HepG2 (cell line): ENCODE data around the gene CEP83. TPM values are rescaled to one million over a fixed set of nuclear protein-coding genes. Genes with fewer than 3 reads are reported as not detected.
A peak's percentile ranks its signal among the peaks of the same experiment; 100 is the strongest.

ENCODE experiments used
- IRF1 ChIP-seq: sonication (generic); formaldehyde crosslinking; IDR thresholded peaks from 2 replicates; pipeline ENCODE4 v1.4.0; 2020; ENCODE audit warnings: low read depth, mild to moderate bottlenecking, missing genetic modification reagents
- KDM1A ChIP-seq: IDR thresholded peaks from 2 replicates; pipeline ENCODE4 v1.6.1; 2016; ENCODE audit warnings: missing compliant biosample characterization
- MED13 ChIP-seq: sonication (generic); formaldehyde crosslinking; IDR thresholded peaks from 2 replicates; pipeline ENCODE4 v1.5.0; 2020; ENCODE audit warnings: missing genetic modification reagents
- MTF1 ChIP-seq: sonication (generic); formaldehyde crosslinking; IDR thresholded peaks from 2 replicates; pipeline ENCODE4 v1.5.0; 2020; ENCODE audit warnings: missing genetic modification reagents
- MYNN ChIP-seq: sonication (generic); formaldehyde crosslinking; IDR thresholded peaks from 2 replicates; pipeline ENCODE4 v1.4.0; 2020; ENCODE audit warnings: mild to moderate bottlenecking, low read depth, missing genetic modification reagents
- POGZ ChIP-seq: sonication (generic); formaldehyde crosslinking; IDR thresholded peaks from 2 replicates; pipeline ENCODE4 v1.4.0; 2020; ENCODE audit warnings: mild to moderate bottlenecking, missing genetic modification reagents
- SALL1 ChIP-seq: sonication (generic); formaldehyde crosslinking; IDR thresholded peaks from 2 replicates; pipeline ENCODE4 v1.8.0; 2022; ENCODE audit warnings: mild to moderate bottlenecking, missing genetic modification reagents
- SP5 ChIP-seq: IDR thresholded peaks from 2 replicates; pipeline ENCODE4 v1.6.1; 2016; ENCODE audit warnings: low read depth, borderline replicate concordance
- TBL1XR1 ChIP-seq: fragments of 150-350 bp; IDR thresholded peaks from 2 replicates; pipeline ENCODE4 v1.6.1; 2014; ENCODE audit warnings: borderline replicate concordance, low read length; ENCODE audit not compliant: partially characterized antibody
- USF2 ChIP-seq, 2 experiments: sonication (generic) in 1 of 2; formaldehyde crosslinking in 1 of 2; IDR thresholded peaks; 2 replicates each; pipeline versions ENCODE4 v1.5.1 to v1.6.1; 2011 to 2020; ENCODE audit warnings: borderline replicate concordance in 1 of 2, low read depth in 1 of 2, low read length in 1 of 2, mild to moderate bottlenecking in 1 of 2, missing genetic modification reagents in 1 of 2, moderate library complexity in 1 of 2
- ZFY ChIP-seq: sonication (generic); formaldehyde crosslinking; IDR thresholded peaks from 2 replicates; pipeline ENCODE4 v1.4.0; 2020; ENCODE audit warnings: missing genetic modification reagents
- ZNF180 ChIP-seq: sonication (generic); formaldehyde crosslinking; IDR thresholded peaks from 2 replicates; pipeline ENCODE4 v1.4.0; 2020; ENCODE audit warnings: low read depth, missing genetic modification reagents, borderline replicate concordance
- ZNF644 ChIP-seq: IDR thresholded peaks from 2 replicates; pipeline ENCODE4 v1.6.1; 2016; ENCODE audit warnings: low read depth
- ZNF850 ChIP-seq: sonication (generic); formaldehyde crosslinking; conservative IDR thresholded peaks from 2 replicates; pipeline ENCODE4 v1.9.0; 2021; ENCODE audit warnings: mild to moderate bottlenecking, missing genetic modification reagents
- ZZZ3 ChIP-seq: sonication (generic); formaldehyde crosslinking; IDR thresholded peaks from 2 replicates; pipeline ENCODE4 v1.4.0; 2020; ENCODE audit warnings: missing genetic modification reagents, mild to moderate bottlenecking, borderline replicate concordance
- polyA plus RNA-seq, 8 experiments: library from polyadenylated mRNA; depleted of rRNA in 3 of 8; stranded (reverse) in 7 of 8; unstranded in 1 of 8; fragments of >200 nt; fragmentation: Illumina TruSeq in 4 of 8; extraction: Trizol in 4 of 8; gene quantifications; 2 replicates each; pipeline versions ENCODE4 v1.2.1 to v1.2.3, GENCODE V29; 2011 to 2016; ENCODE audit warnings: low read depth in 4 of 8, missing spikeins in 1 of 8, mixed read lengths in 1 of 8; ENCODE audit not compliant: insufficient read depth in 1 of 8
- total RNA-seq, 5 experiments: library from RNA; depleted of rRNA; stranded (reverse); fragments of >200 nt; fragmentation: Illumina TruSeq; extraction: Trizol; gene quantifications; 2 replicates each; pipeline ENCODE4 v1.2.3, GENCODE V29; 2016; ENCODE audit warnings: low read depth in 1 of 5
- TF ChIP-seq, protein P1 (sequence below): sonication (generic); formaldehyde crosslinking; IDR thresholded peaks from 2 replicates; pipeline ENCODE4 v1.8.0; 2022; ENCODE audit warnings: missing genetic modification reagents, low read depth, mild to moderate bottlenecking, borderline replicate concordance
- TF ChIP-seq, protein P2 (sequence below): sonication (generic); formaldehyde crosslinking; conservative IDR thresholded peaks from 2 replicates; pipeline ENCODE4 v1.4.0; 2020; ENCODE audit warnings: missing genetic modification reagents
- TF ChIP-seq, protein P3 (sequence below): sonication (generic); formaldehyde crosslinking; IDR thresholded peaks from 2 replicates; pipeline ENCODE4 v1.8.1; 2023; ENCODE audit warnings: missing genetic modification reagents, inconsistent platforms, borderline replicate concordance

CEP83 gene
- total and polyA plus RNA-seq, 2 of the 13 experiments (the other 11 are each of a cell fraction or from before 2014, with no cell fraction given): 6.2 to 19.2 TPM

DNA sequence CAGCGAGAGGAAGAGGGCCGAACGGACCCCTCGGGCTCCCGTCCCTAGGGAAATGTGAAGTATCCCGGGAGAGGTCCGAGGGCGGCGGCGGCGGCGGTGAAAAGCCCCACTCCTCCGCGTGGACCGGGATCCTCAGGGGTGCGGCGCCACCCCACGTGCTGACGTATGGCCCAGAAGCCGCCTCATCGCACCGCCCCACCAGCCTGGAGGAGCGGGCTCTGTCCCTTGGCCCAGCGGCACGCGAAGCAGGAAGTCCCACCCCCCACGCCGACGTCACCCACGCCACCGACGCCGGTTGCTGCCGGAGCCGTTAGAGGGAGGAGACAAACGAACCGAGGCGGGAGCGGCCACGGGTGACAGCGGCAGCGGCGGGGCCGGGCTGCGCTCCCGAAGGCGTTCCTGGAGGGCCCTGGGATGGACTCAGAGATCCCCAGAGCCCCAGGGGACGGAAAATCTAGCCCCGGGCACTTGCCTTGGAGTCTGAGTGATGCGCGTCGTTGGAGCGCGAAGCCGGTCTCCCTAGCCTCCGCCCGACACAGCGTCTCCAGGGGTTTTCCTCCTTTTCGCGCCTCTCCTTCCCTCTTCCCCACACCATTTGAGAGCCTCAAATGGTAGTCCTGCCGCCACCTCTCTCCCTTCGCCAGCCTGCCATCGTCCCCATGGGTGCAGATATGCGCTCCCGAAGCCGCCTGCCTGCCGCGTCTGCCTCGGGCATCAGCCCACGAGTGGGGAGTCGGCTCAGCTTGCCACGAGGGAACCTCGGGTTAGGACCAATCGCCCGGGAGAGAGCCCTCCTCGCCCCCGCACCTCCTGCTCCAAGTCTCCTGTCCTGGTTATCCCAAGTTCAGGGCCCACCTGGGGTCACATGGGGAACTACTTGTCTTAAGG is at the start of gene CEP83 (continued):
- TF ChIP-seq ZNF180 (CRISPR knock-in tag) (no peak; the same call in 1 of the 2 replicates), ZZZ3 (no peak; the same call in 1 of the 2 replicates), KDM1A (CRISPR knock-in tag) (no peak), ZFY (CRISPR knock-in tag) (peak; percentile 72; the same call in 1 of the 2 replicates), MED13 (CRISPR knock-in tag) (no peak), POGZ (CRISPR knock-in tag) (peak; percentile 95), IRF1 (CRISPR knock-in tag) (no peak), USF2 (IDR thresholded peaks at IDR 0.05; ENCODE audit: low read depth, low read length) (no peak), USF2 (CRISPR knock-in tag; IDR thresholded peaks at IDR 0.05; ENCODE audit: borderline replicate concordance) (peak; percentile 63; the same call in 1 of the 2 replicates), ZNF644 (CRISPR knock-in tag) (no peak), MYNN (CRISPR knock-in tag) (peak; percentile 23; the same call in 1 of the 2 replicates), SP5 (CRISPR knock-in tag) (0 out of 2 replicates have a peak, but pooled peaks have one; percentile 36), TBL1XR1 (no peak), MTF1 (no peak), SALL1 (CRISPR knock-in tag) (peak; percentile 83), ZNF850 (CRISPR knock-in tag) (0 out of 2 replicates have a peak, but pooled peaks have one; percentile 49)
- TF ChIP-seq, protein P1, sequence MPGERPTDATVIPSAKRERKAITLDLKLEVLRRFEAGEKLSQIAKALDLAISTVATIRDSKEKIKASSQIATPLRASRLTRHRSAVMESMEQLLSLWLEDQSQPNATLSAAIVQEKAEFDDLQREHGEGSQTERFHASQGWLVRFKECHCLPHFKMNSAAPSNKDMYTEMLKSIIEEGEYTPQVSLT: no peak
- TF ChIP-seq, protein P2, sequence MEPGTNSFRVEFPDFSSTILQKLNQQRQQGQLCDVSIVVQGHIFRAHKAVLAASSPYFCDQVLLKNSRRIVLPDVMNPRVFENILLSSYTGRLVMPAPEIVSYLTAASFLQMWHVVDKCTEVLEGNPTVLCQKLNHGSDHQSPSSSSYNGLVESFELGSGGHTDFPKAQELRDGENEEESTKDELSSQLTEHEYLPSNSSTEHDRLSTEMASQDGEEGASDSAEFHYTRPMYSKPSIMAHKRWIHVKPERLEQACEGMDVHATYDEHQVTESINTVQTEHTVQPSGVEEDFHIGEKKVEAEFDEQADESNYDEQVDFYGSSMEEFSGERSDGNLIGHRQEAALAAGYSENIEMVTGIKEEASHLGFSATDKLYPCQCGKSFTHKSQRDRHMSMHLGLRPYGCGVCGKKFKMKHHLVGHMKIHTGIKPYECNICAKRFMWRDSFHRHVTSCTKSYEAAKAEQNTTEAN: peak; percentile 48; the same call in 1 of the 2 replicates
- TF ChIP-seq, protein P3, sequence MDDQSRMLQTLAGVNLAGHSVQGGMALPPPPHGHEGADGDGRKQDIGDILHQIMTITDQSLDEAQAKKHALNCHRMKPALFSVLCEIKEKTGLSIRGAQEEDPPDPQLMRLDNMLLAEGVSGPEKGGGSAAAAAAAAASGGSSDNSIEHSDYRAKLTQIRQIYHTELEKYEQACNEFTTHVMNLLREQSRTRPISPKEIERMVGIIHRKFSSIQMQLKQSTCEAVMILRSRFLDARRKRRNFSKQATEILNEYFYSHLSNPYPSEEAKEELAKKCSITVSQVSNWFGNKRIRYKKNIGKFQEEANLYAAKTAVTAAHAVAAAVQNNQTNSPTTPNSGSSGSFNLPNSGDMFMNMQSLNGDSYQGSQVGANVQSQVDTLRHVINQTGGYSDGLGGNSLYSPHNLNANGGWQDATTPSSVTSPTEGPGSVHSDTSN (CRISPR knock-in tag): no peak
